HG03469 (cell line): ENCODE measurements around the gene GCSAM.
"Not testable (repeated sequence)": the region's sequence is repeated elsewhere in the genome, so short reads cannot be mapped to it uniquely, and the experiment has no call there.

ENCODE experiments used
- ATAC-seq: cut with Tn5 transposase; IDR thresholded peaks from one replicate; pipeline ENCODE4 v1.9.1; 2021; ENCODE audit warnings: mild to moderate bottlenecking, moderate library complexity, moderate number of reproducible peaks; ENCODE audit not compliant: unreplicated experiment

GCSAM gene

DNA sequence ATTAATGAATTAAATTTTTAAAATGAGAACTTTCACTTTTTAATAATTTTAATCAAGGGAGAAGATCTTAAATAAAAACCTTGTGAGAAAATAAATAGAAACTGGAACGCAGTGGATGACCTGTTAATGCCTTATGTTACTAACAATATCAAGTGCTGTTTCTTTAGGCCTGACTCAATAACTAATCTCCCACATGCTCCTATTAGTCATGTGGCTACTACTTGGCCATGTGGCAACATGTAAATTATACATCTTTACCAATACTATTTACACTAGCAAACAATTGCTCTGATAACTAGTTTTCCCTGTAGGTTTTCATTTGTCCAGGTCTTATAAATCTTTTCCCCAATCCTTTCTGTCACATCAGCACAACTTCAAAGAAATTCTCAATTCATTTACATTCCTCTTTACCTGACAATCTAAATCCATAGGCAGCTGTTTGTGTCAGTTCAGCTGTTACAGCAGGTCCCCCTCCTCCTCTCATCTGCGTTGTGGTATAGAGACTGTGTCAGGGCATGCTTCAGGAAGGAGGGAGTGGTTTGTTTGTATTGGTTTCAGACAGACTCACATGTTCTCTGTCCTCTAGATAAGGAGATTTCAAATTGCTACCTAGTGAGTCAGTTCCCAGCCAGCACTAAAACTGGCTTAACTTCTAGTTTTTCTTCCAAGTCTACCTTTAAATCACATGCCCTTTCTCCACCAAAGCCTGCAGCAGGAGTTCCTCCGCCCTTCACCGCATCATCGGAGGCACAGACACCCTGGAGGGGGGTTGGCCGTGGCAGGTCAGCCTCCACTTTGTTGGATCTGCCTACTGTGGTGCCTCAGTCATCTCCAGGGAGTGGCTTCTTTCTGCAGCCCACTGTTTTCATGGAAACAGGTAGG, 58.2 kb downstream of the GCSAM start:
- ATAC-seq, result peak; percentile 89

- ATAC-seq, result no peak
Observed at GRCh38 chr3:112074006-112074405, 59.0 kb downstream of the GCSAM start.

DNA sequence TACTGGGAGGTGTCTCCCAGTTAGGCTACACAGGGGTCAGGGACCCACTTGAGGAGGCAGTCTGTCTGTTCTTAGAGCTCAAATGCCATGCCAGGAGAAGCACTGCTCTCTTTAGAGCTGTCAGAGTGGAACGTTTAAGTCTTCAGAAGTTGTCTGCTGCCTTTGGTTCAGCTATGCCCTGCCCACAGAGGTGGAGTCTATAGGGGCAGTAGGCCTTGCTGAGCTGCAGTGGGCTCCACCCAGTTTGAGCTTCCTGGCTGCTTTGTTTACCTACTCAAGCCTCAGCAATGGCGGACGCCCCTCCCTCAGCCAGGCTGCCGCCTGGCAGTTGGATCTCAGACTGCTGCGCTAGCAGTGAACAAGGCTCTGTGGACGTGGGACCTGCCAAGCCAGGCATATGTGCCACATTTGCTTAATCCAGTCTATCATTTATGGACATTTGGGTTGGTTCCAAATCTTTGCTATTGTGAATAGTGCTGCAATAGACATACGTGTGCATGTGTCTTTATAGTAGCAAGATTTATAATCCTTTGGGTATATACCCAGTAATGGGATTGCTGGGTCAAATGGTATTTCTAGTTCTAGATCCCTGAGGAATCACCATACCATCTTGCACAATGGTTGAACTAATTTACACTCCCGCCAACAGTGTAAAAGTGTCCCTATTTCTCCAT, 60.5 kb downstream of the GCSAM start:
- not testable (repeated sequence) for ATAC-seq
